Uterus (tissue), 4 donors: ENCODE measurements around the gene LEPR. TPM values are rescaled to one million over a fixed set of nuclear protein-coding genes. Genes with fewer than 3 reads are reported as not detected.
"Not testable (repeated sequence)": the region's sequence is repeated elsewhere in the genome, so short reads cannot be mapped to it uniquely, and the experiment has no call there.

Experiments used
- DNase-seq, 2 donors: peaks; one replicate each; pipeline ENCODE4 v3.0.0-alpha.2; 2019 to 2020
- H3K27ac ChIP-seq, 2 donors: fragments of 200-600 bp; sonication (generic); 1 replicate in 1 of 2; 2 replicates in 1 of 2; pipeline ENCODE4 v1.5.1; 2016 to 2018
- H3K27me3 ChIP-seq, 2 donors: fragments of 200-600 bp; sonication (generic); one replicate each; pipeline ENCODE4 v1.5.1; 2018 to 2019; ENCODE audit warnings: control low read depth in 1 of 2
- H3K36me3 ChIP-seq, 2 donors: fragments of 200-600 bp; sonication (generic); one replicate each; pipeline ENCODE4 v1.5.1; 2019; ENCODE audit warnings: control low read depth in 1 of 2
- H3K4me1 ChIP-seq, 2 donors: fragments of 200-600 bp; sonication (generic); one replicate each; pipeline ENCODE4 v1.5.1; 2018 to 2019; ENCODE audit warnings: control low read depth in 1 of 2
- H3K4me3 ChIP-seq, 2 donors: fragments of 200-600 bp; sonication (generic); 1 replicate in 1 of 2; 2 replicates in 1 of 2; pipeline ENCODE4 v1.5.1; 2018 to 2019; ENCODE audit warnings: mild to moderate bottlenecking in 1 of 2
- H3K9me3 ChIP-seq, 2 donors: fragments of 200-600 bp; sonication (generic); one replicate each; pipeline ENCODE4 v1.5.1; 2019; ENCODE audit warnings: control low read depth in 1 of 2
- POLR2A ChIP-seq, 2 donors: fragments of 450-650 bp; IDR thresholded peaks; one replicate each; pipeline ENCODE4 v1.6.1; 2016; ENCODE audit warnings: antibody characterized with exemption in 2 of 2, mild to moderate bottlenecking in 1 of 2, moderate library complexity in 1 of 2
- intact Hi-C: fragments of 100-400 bp; cut with DNase I; formaldehyde crosslinking; loops from one replicate; pipeline ENCODE4 v1.15.1; 2023; ENCODE audit warnings: low total_unique reads
- total RNA-seq, 4 donors: library from RNA; depleted of rRNA in 3 of 4; stranded (reverse); fragments of >200 nt in 3 of 4; gene quantifications; one replicate each; pipeline versions ENCODE4 v1.1.0 to v1.2.4, GENCODE V29; 2014 to 2023
- TF ChIP-seq, protein P1 (sequence below), 4 experiments: fragments of 200-600 bp in 2 of 4; fragments of 450-650 bp in 2 of 4; sonication (generic) in 2 of 4; IDR thresholded peaks; one replicate each; pipeline ENCODE4 v1.5.1; 2016 to 2019; ENCODE audit warnings: antibody characterized with exemption in 4 of 4, mild to moderate bottlenecking in 2 of 4, moderate library complexity in 1 of 4
- donor health status: DM: yes; HTN: yes; CAD: no.

LEPR gene
- total RNA-seq, 4 donors from 2014 or later = 55.0 to 87.0 (median 57.9) TPM

DNA sequence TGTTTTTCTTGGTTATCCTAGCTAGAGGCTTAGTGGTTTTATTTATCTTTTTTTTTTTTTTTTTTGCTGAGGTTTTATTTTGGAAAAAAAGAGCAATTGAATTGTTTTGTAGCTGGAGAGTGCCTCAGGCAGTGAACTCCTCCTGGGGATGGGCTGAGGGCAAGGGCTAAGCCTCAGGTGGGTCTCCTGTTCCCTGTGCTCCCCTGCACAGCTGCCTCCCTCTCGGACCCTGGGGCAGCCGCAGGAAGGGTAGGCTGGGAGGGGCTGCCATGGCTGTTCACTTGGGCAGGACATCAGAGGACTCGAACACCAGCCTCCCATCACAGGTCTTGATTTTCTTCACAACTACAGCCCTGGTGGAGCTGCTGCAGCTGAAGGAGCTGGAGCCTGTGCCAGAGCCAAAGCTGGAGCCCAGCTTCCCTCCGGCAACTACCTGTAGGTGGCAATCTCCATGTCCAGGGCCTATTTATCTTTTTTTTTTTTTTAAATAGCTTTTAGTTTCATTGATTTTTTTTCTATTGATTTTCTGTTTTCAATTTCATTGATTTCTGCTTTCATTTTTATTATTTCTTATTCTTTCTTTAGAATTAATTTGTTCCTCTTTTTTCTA lies 28.9 kb downstream of the LEPR start:
- no peak for DNase-seq

DNA sequence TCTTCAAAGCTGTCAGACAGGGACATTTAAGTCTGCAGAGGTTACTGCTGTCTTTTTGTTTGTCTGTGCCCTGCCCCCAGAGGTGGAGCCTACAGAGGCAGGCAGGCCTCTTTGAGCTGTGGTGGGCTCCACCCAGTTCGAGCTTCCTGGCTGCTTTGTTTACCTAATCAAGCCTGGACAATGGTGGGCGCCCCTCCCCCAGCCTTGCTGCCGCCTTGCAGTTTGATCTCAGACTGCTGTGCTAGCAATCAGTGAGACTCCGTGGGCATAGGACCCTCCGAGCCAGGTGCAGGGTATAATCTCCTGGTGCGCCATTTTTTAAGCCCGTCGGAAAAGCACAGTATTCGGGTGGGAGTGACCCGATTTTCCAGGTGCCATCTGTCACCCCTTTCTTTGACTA lies 35.2 kb downstream of the LEPR start:
- H3K36me3 ChIP-seq, H3K9me3 ChIP-seq, DNase-seq, H3K4me3 ChIP-seq, intact Hi-C loops, H3K27me3 ChIP-seq, H3K4me1 ChIP-seq, H3K27ac ChIP-seq: not testable (repeated sequence)

More for the DNA sequence above, 28.9 kb downstream of the LEPR start:
- no peak overlapping the region for H3K4me3 ChIP-seq
- no peaks in the 10 kb centered on the region for H3K4me1 ChIP-seq
- H3K9me3 ChIP-seq = no peaks in the 10 kb centered on the region
- TF ChIP-seq, protein P1, sequence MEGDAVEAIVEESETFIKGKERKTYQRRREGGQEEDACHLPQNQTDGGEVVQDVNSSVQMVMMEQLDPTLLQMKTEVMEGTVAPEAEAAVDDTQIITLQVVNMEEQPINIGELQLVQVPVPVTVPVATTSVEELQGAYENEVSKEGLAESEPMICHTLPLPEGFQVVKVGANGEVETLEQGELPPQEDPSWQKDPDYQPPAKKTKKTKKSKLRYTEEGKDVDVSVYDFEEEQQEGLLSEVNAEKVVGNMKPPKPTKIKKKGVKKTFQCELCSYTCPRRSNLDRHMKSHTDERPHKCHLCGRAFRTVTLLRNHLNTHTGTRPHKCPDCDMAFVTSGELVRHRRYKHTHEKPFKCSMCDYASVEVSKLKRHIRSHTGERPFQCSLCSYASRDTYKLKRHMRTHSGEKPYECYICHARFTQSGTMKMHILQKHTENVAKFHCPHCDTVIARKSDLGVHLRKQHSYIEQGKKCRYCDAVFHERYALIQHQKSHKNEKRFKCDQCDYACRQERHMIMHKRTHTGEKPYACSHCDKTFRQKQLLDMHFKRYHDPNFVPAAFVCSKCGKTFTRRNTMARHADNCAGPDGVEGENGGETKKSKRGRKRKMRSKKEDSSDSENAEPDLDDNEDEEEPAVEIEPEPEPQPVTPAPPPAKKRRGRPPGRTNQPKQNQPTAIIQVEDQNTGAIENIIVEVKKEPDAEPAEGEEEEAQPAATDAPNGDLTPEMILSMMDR (IDR thresholded peaks at IDR 0.05) = no peak
- TF ChIP-seq POLR2A (IDR thresholded peaks at IDR 0.05) = no peak
- no peaks in the 10 kb centered on the region for H3K36me3 ChIP-seq
- H3K27me3 ChIP-seq = no peaks in the 10 kb centered on the region
- intact Hi-C loops = no loop called here
- H3K27ac ChIP-seq = no peak overlapping the region

DNA sequence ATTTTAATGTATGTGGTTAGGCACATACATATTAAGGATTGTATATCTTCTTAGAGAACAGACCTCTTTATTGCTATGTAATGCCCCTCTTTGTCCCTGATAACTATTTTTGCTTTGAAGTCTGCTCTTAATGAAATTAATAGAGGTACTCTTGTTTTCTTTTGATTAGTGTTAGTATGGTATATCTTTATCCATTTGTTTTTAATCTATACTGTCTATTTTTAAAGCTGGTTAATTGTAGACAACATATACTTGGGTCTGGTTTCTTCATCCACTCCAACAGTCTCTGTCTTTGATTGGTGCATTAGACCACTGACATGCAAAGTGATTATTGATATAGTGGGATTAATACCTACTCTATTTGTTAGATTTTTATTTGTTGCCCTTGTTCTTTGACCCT lies 36.0 kb downstream of the LEPR start:
- intact Hi-C loops = no loop called here
- no peak for DNase-seq
- TF ChIP-seq, protein P1 (IDR thresholded peaks at IDR 0.05) = no peak
- TF ChIP-seq POLR2A (IDR thresholded peaks at IDR 0.05) = no peak

DNA sequence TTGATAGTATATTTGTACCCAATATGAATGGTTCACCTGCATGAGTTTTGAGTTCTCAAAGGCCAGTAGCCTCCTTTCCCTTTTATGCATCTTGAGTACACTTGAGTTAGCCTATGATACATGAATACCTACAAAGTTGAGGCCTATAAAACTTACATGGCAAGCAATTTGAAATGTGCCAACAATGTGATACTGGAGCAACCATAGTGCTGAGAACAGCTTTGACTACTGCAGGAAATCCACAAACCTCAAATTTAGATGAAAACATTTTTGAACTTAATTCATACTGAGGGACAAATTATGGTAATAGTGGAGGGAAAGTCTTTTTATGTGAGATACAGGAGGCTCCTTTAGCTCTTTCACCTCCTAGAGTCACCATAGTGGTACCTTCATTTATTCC lies 37.4 kb downstream of the LEPR start:
- no peak for DNase-seq
- intact Hi-C loops = no loop called here
- Histone ChIP-seq H3K36me3 (no peaks in the 10 kb centered on the region), H3K27me3 (no peaks in the 10 kb centered on the region), H3K4me1 (no peaks in the 10 kb centered on the region), H3K4me3 (no peak overlapping the region), H3K9me3 (no peaks in the 10 kb centered on the region), H3K27ac (no peak overlapping the region)
- TF ChIP-seq, protein P1 (IDR thresholded peaks at IDR 0.05) = no peak
- no peak for TF ChIP-seq POLR2A (IDR thresholded peaks at IDR 0.05)

More for the DNA sequence above, 36.0 kb downstream of the LEPR start:
- Histone ChIP-seq H3K27me3 (no peaks in the 10 kb centered on the region), H3K9me3 (no peaks in the 10 kb centered on the region), H3K27ac (no peak overlapping the region), H3K4me1 (no peaks in the 10 kb centered on the region), H3K4me3 (no peak overlapping the region), H3K36me3 (no peaks in the 10 kb centered on the region)

DNA sequence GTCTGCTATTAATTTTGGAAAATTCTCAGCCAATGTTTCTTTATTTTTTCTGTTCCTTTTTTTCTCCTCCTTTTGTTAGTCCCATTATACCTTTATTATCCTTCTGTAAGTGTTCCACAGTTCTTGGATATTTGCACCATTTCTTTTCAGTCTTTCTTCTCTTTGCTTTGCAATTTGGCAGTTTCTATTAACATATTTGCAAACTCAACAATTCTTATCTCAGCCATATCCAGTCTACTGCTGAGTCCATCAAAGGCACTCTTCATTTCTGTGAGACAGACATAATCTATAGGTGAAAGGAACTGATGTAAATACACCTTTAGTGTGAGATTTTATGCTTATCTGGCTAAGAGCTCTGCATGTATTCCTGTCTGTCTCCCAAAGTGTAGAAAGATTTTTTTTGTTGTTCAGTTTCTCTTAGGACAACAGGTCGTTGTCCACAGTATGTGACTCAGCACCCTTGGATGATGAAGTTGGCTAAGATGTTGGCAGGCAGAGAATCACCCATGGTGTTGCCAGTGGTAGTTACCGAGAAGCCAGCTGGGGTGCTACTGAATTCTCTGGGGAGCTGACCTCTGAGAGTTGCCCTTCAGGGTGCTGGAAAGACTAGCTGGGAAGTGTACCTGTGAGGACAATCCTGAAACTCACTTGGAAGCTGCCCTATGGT lies 38.4 kb downstream of the LEPR start:
- no peak for TF ChIP-seq POLR2A (IDR thresholded peaks at IDR 0.05)
- TF ChIP-seq, protein P1 (IDR thresholded peaks at IDR 0.05) = no peak
- no peak overlapping the region for H3K27ac ChIP-seq
- no peak for DNase-seq
- no peaks in the 10 kb centered on the region for H3K4me1 ChIP-seq
- H3K4me3 ChIP-seq = no peak overlapping the region
- intact Hi-C loops = no loop called here
- no peaks in the 10 kb centered on the region for H3K9me3 ChIP-seq
- no peaks in the 10 kb centered on the region for H3K27me3 ChIP-seq
- H3K36me3 ChIP-seq = no peaks in the 10 kb centered on the region
